Stimulated activated CD4-positive, alpha-beta T cell treated with anti-CD3 and anti-CD28 coated beads, Interleukin-1b, Interleukin-23, amount 100 ng/mL, for 1 hour (primary cell): ENCODE measurements around the gene TJP1.
"Not testable (repeated sequence)": the region's sequence is repeated elsewhere in the genome, so short reads cannot be mapped to it uniquely, and the experiment has no call there.

Experiments
- DNase-seq, 2 donors: peaks; one replicate each; pipeline ENCODE4 v3.0.0-alpha.2; 2020; ENCODE audit warnings: low read depth in 2 of 2

TJP1 gene

DNA sequence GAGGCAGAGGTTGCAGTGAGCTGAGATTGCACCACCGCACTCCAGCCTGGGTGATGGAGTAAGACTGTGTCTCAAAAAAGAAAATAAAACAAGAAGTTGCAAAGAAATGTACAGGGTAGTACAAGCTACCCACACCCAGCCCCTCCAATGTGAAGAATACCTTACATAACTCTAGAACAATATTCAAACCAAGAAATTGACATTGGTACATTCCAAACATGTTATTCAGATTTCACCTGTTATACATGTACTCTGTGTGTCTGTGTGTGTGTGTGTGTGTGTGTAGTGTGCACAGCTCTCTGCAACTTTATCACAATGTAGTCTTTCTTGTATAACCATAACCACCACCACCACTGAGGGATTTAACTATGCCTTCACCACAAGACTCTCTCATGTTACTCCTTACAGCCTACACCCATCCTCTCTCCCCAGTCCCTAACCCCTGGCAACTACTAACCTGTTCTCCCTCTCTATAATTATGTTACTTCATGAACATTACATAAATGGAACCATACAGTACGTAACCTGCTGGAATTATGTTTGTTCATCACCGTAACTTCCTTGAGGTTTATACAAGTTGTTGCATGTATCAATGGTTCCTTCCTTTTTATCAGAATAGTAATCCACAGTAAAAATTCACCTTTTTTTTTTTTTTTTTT is 16.2 kb upstream of the TJP1 start:
- no peak for DNase-seq

DNA sequence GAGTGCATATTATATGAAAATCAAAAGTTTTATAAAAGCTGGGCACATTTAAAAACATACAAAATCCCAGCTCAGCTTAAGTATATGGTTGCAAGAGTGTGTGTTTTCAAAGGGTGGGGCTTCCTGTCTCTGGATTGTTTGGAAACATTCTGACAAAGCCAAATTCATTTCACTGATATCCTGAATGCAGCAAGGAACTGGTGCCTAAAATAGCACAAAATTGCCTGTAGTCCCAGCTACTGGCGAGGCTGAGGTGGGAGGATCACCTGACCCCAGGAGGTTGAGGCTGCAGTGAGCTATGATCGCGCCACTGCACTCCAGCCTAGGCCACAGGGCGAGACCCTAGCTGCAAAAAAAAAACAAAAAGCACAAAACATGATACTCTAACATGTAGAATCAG is 13.0 kb upstream of the TJP1 start:
- DNase-seq = no peak

DNA sequence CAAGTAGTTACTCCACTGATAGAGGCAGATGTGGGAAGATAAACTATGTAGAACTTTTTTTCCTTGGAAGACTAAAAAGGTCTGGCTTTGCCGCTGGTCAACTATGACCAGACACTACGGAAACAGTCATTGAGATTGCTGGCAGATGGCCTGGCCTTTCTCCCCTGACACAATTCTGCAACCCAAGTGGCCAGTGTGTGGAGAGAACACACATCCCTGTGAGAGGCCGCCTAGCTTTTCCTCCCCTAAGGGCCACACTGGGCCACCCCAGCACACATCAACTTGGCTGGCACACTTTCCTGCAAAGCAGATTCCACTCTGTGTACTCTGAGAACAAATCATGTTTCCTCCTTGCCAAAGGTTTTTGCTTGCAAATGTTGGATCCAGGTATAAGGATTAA is 10.4 kb upstream of the TJP1 start:
- no peak for DNase-seq

GRCh38 chr15:29826908-29827820 is 4.9 kb upstream of the TJP1 start:
- DNase-seq = no peak

GRCh38 chr15:29825227-29825626 is 3.0 kb upstream of the TJP1 start:
- DNase-seq = no peak

DNA sequence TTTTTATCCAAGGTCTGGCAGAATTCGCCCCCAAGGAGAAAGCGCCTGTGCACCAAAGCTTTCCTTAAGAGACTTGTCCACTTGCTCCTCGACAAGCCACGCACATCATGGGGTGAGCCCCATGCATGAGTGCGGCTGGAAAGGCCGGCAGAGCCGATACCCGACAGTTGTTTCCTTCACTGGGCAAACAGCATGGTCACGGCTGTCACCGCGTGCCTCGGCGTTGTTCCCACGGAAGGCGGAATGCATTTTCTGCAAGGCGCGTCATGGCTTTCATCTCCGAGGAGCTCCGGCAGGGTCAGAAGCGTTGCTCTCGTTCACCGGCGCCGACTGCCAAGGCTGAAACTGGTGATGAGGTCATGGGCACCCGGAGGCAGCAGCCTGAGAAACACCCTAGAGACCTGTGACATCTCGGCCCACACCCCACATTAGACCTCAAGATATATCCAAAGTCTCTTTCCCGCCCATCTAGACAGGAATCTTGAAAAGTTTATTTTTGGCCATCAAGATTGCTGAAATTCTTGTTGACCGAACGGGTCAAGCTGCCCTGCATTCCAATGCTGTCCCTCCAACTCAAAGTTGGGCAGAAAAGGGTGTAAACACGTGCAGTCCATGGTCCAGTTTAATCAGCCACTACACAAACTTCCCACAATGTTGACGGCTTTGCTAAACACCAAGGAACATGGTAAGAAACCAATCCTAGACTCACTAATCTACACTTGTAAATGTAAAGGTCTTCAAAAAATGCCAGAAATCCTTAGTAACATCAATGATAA is 604 bp upstream of the TJP1 start:
- DNase-seq = no peak

DNA sequence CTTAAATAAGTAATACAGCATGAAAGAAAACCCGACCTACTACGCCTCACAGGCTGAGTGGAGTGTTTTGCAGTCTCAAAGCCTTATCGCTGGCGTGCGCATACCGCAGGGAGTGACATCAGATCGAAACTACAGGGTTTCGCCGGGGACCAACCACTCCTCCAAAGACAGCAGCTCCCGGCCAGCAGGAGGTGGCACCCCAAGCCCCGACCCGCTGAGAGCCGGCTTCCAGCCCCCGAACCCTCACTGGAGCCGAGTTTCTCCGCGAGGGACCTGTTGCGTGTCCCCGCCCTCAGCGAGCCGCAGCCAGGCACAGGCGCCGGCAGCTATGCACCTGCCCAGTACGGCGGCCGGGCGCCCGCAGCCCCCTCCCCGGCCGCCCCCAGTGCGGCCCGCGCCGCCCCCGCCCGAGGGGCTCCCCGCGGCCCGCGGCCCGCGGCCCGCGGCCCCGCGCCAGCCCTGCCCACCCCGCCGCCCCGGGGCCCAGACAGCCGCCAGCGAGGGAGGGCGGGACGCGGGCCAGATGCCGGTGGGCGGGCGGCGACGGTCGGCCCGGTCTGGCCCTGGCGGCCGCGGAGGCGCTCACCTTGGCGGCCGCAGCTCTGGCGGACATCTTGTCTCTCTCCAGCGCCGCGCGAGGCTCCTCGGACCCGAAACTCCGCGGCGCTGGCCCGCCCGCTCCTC is 710 bp downstream of the TJP1 start:
- no peak for DNase-seq

DNA sequence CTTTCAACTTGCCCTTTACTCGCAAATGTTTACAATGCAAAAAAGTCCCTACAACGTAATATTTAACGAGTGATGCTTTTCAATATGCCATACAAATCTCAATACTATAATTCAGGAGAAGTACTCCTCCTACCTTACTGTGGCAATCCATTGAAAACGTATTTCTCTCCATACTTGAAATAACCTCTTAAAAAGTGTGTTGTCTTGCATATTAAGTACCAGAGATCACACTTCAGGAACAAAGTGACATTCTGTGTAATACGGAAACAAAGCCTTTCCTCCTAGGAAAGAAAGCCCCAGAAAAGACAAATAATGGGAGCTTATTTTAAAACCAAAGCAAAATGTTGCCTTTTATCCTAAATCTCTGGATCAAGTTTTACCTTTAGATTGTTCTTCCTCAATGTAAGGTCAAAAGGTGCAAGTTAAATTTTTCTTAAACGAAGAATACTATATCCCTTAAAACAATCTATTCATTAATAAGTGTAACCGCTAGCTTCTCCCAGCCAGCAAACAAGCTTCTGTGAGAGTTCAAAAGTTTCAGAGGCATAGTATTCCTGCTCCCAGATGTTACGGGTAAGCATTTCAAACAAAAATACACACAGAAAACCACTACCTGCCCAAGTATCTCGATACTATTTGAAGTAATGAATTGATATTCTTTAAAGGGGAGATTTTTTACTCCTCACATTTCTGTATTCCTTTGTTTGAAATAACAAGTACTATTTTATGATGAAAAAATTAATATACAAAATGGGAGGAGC is 1.7 kb downstream of the TJP1 start:
- DNase-seq = no peak

- no peak for DNase-seq
Measured at GRCh38 chr15:29819979-29820378, 2.3 kb downstream of the TJP1 start.

DNA sequence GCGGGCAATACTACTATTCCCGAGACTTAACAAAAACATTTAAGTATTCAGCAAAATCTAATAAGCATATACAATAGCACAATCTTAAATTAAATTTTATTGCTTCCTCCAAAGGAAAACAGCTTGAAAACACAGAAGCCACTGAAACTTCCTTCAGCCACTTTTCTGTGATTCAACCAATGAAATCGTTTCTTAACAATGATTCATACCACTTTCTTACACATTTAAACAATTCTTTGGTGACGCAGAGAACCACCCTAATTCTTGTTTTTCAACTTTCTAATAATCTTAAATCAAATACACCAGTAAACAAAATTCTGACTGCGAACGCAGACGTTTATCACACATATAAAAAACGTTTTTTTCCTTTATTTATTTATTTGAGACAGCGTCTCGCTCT is 4.1 kb downstream of the TJP1 start:
- DNase-seq = no peak

DNA sequence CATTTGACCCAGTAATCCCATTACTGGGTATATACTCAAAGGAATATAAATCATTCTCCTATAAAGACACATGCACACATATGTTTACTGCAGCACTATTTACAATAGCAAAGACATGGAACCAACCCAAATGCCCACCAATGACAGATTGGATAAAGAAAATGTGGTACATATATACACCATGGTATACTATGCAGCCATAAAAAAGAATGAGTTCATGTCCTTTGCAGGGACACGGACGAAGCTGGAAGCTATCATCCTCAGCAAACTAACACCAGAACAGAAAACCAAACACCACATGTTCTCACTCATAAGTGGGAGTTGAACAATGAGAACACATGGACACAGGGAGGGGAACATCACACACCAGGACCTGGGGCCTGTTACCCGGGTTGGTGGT is 4.8 kb downstream of the TJP1 start:
- not testable (repeated sequence) for DNase-seq

DNA sequence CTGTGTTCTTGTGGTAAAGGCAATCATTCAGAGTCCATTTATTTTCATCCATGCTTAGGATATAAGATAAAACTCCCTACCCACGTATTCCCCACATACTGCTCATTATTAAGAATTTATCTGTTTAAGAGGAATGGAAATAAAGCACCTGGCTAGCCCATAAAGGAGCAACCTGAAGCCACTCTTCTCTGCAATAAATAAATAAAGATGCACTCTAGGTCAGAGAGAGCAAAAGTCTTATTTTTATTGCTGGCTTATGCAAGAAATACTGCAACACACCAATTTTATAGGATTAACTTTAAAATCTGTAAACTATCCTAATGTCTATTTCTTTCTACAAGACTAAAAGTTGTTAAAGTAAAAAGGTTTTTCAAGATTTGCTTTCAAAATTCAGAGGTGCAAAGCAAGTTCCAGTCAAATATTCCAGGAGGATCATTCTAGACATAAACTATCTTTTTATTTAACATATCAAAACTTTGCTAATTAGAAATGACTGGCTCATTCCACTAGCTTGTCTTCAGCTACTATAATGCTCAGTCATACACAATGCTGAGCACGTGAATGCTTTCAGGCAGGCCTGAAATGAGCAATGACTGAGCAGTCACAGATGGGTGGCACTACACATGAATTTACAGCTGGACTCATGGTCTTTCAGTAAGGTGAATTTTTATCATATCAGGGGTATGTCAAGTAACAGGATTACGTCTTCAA is 7.1 kb downstream of the TJP1 start:
- DNase-seq = no peak

- DNase-seq = no peak
Measured at GRCh38 chr15:29813009-29813408, 9.3 kb downstream of the TJP1 start.

DNA sequence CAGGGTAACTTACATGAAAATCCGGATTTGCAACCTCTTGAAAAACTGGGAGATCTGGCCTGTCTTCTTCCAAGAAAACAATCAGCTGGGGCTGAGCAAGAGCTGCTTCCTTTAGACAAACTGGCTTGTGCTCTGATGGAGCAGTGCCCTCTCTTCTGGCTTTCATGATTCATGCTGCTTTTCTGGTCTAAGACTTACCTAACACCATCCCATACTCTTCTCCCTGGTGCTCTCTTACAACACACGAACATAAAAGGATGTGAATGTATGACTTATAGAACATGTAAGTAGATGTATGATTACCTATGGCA is 9.9 kb downstream of the TJP1 start:
- DNase-seq = no peak

GRCh38 chr15:29811691-29812383 is 10.4 kb downstream of the TJP1 start:
- no peak for DNase-seq

GRCh38 chr15:29805708-29806104 is 16.6 kb downstream of the TJP1 start:
- DNase-seq = no peak

DNA sequence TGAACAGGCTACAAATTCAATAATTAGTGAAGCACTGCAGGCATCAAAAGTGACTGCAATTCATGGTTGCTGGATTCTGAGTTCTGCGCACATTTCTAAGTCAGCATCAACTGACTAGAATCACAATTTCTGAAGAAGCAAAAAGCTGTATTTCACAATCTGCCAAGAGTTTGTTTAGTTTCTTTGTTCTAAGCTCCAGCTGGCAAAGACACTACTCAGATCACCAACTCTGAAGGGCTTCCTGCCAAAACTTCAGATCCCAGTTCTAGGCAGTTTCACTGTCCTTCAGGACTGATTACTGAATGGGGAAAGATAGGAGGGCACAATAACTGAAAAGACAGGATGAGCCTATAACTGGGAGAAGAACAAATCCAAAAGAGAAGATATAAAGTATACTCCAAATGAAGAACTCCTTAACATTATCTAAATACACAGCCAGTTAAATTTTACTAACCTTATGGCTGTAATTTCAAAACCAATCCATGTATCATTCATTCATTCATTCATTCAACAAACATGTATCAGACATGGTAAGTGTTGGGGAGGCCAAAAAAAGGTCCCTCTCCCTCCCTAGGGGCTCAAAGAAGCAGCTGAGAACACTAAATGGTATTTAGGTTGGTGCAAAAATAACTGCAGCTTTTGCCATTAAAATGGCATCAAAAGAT is 17.1 kb downstream of the TJP1 start:
- DNase-seq = no peak

DNA sequence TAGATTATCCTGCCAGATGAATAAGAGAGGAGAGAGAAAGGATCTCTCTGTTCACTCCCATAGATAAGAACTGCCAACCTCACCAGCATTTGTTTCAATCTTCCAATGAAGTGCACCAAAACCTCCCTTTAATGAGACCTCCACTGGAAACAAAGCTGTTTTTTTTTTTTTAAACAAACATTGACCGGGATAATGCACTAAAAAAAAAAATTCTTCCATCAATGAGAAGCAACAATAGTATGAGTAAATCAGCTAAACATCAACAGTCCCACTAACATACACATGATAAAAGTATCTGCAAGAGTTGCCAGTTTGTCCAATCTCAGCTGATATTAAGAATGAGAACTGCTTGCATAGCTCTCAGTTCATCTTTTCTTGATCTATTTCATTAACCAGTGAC is 19.9 kb downstream of the TJP1 start:
- no peak for DNase-seq

- no peak for DNase-seq
Measured at GRCh38 chr15:29800491-29801366, 21.5 kb downstream of the TJP1 start.
